ENCODE data around the gene LIMCH1. TPM values are rescaled to one million over a fixed set of nuclear protein-coding genes. Genes with fewer than 3 reads are reported as not detected.

The LIMCH1 gene
- polyA plus RNA-seq, 1 of the 3 experiments (the other 2 are of a cell fraction): 1.2 TPM

- Histone ChIP-seq H3K27me3 (ENCODE audit: insufficient read depth) (no peaks in the 10 kb centered on the region), H3F3A (replicated peaks; ENCODE audit: insufficient read depth) (peaks cover 6% of the 10 kb centered on the region), H4K20me1 (ENCODE audit: insufficient read depth) (no peaks in the 10 kb centered on the region), H3K27ac (ENCODE audit: low read depth in 2 of 2, low read length in 1 of 2) (no peak overlapping the region), H3K4me3 (ENCODE audit: low read depth in 2 of 2, low read length in 1 of 2) (no peak overlapping the region), H3K9ac (no peak overlapping the region), H3K9me3 (no peaks in the 10 kb centered on the region), H2AFZ (ENCODE audit: low read depth) (no peak overlapping the region), H3K4me1 (ENCODE audit: control insufficient read depth in 1 of 2, insufficient read depth in 2 of 2, low read depth in 1 of 2, low read length in 1 of 2) (no peaks in the 10 kb centered on the region; a peak in 1 of 4 replicates), H3K9me2 (no peaks in the 10 kb centered on the region), H3K36me3 (replicated peaks in 1 of 2; ENCODE audit: control insufficient read depth in 1 of 2, insufficient read depth in 2 of 2, low read length in 1 of 2) (no peaks in the 10 kb centered on the region), H3K4me2 (no peak overlapping the region), H3K79me2 (ENCODE audit: insufficient read depth) (no peaks in the 10 kb centered on the region)
- ChIA-PET POLR2A (no interaction called here), CTCF (no interaction called here)
- no peak for DNase-seq
- 78% methylated on average over 1 of the region's 1 CpG for WGBS (ENCODE audit: low lambda C conversion rate)
- TF ChIP-seq, protein P1, sequence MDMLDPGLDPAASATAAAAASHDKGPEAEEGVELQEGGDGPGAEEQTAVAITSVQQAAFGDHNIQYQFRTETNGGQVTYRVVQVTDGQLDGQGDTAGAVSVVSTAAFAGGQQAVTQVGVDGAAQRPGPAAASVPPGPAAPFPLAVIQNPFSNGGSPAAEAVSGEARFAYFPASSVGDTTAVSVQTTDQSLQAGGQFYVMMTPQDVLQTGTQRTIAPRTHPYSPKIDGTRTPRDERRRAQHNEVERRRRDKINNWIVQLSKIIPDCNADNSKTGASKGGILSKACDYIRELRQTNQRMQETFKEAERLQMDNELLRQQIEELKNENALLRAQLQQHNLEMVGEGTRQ (IDR thresholded peaks at IDR 0.05; ENCODE audit: borderline replicate concordance, low read depth, low read length): no peak
- TF ChIP-seq IRF3 (IDR thresholded peaks at IDR 0.05; ENCODE audit: low read depth, low read length) (no peak), FOXM1 (IDR thresholded peaks at IDR 0.05; ENCODE audit: low read depth) (no peak), REST (IDR thresholded peaks at IDR 0.05; ENCODE audit: low read depth, low read length) (no peak), SIN3A (IDR thresholded peaks at IDR 0.05; ENCODE audit: borderline replicate concordance, low read depth, low read length) (no peak), POLR2AphosphoS5 (IDR thresholded peaks at IDR 0.05; ENCODE audit: low read depth, low read length) (no peak), FOXJ3 (CRISPR knock-in tag; IDR thresholded peaks at IDR 0.05) (no peak), TCF12 (IDR thresholded peaks at IDR 0.05) (no peak), RFX5 (IDR thresholded peaks at IDR 0.05; ENCODE audit: low read length) (no peak), MAX (IDR thresholded peaks at IDR 0.05; ENCODE audit: low read depth) (no peak), YY1 (IDR thresholded peaks at IDR 0.05; ENCODE audit: low read depth) (no peak), SMC3 (IDR thresholded peaks at IDR 0.05; ENCODE audit: low read depth, low read length) (no peak), EP300 (IDR thresholded peaks at IDR 0.05; ENCODE audit: borderline replicate concordance in 1 of 2, low read depth in 1 of 2, low read length in 1 of 2) (no peak), NRF1 (IDR thresholded peaks at IDR 0.05; ENCODE audit: low read depth, low read length) (no peak), MXI1 (IDR thresholded peaks at IDR 0.05; ENCODE audit: low read depth, low read length) (no peak), MEF2A (IDR thresholded peaks at IDR 0.05; ENCODE audit: borderline replicate concordance, low read depth) (no peak)
- TF ChIP-seq, protein P2, sequence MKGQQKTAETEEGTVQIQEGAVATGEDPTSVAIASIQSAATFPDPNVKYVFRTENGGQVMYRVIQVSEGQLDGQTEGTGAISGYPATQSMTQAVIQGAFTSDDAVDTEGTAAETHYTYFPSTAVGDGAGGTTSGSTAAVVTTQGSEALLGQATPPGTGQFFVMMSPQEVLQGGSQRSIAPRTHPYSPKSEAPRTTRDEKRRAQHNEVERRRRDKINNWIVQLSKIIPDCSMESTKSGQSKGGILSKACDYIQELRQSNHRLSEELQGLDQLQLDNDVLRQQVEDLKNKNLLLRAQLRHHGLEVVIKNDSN (IDR thresholded peaks at IDR 0.05; ENCODE audit: borderline replicate concordance, low read depth): no peak
- TF ChIP-seq, protein P3, sequence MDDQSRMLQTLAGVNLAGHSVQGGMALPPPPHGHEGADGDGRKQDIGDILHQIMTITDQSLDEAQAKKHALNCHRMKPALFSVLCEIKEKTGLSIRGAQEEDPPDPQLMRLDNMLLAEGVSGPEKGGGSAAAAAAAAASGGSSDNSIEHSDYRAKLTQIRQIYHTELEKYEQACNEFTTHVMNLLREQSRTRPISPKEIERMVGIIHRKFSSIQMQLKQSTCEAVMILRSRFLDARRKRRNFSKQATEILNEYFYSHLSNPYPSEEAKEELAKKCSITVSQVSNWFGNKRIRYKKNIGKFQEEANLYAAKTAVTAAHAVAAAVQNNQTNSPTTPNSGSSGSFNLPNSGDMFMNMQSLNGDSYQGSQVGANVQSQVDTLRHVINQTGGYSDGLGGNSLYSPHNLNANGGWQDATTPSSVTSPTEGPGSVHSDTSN (IDR thresholded peaks at IDR 0.05): no peak
Observed at GRCh38 chr4:41722181-41722580, 184.2 kb downstream of the LIMCH1 start.
